PC-9 (cell line): ENCODE results near the gene PTPN23. TPM values are rescaled to one million over a fixed set of nuclear protein-coding genes. Genes with fewer than 3 reads are reported as not detected.

Experiments
- BruUV-seq: library from RNA; stranded (reverse); fragments of 400-500 nt; replicated peaks from 2 replicates; lab custom pipeline; 2021; lab: Mats Ljungman, UMichigan
- CTCF ChIA-PET: fragments of 300-600 bp; sonication (Branson Sonifier 250); formaldehyde crosslinking; loops from one replicate; lab custom pipeline; 2022; ENCODE audit warnings: antibody characterized with exemption; lab: Charles Lee
- POLR2A ChIA-PET: fragments of 300-600 bp; sonication (Branson Sonifier 250); formaldehyde crosslinking; loops from one replicate; lab custom pipeline; 2022; ENCODE audit warnings: antibody characterized with exemption; ENCODE audit not compliant: unreplicated experiment; lab: Charles Lee
- DNase-seq, 2 experiments: peaks; one replicate each; pipeline versions ENCODE4 v3.0.0 to v3.0.0-alpha.2; 2015 to 2022; ENCODE audit warnings: mixed read lengths in 1 of 2
- H2AFZ ChIP-seq: fragments of 200-600 bp; sonication (generic); 2 replicates; pipeline ENCODE4 v1.8.1; 2017; ENCODE audit warnings: antibody characterized with exemption
- H3F3A ChIP-seq: fragments of 200-600 bp; sonication (generic); 2 replicates; pipeline ENCODE4 v1.8.1; 2017; ENCODE audit warnings: antibody characterized with exemption, mild to moderate bottlenecking, low read depth; ENCODE audit not compliant: insufficient read depth
- H3K27ac ChIP-seq: fragments of 200-600 bp; sonication (generic); 2 replicates; pipeline ENCODE4 v1.6.1; 2016; ENCODE audit warnings: mixed run types
- H3K27me3 ChIP-seq: fragments of 200-600 bp; sonication (generic); 2 replicates; pipeline ENCODE4 v1.6.1; 2016; ENCODE audit warnings: low read depth, mixed run types; ENCODE audit not compliant: insufficient read depth
- H3K36me3 ChIP-seq: fragments of 200-600 bp; sonication (generic); 2 replicates; pipeline ENCODE4 v1.6.1; 2016; ENCODE audit warnings: low read depth, mixed run types
- H3K4me1 ChIP-seq: fragments of 200-600 bp; sonication (generic); replicated peaks from 2 replicates; pipeline ENCODE4 v1.6.1; 2016; ENCODE audit warnings: mixed run types; ENCODE audit not compliant: insufficient read depth
- H3K4me2 ChIP-seq: fragments of 200-600 bp; sonication (generic); 2 replicates; pipeline ENCODE4 v1.6.1; 2017; ENCODE audit warnings: mixed run types
- H3K4me3 ChIP-seq: fragments of 200-600 bp; sonication (generic); 2 replicates; pipeline ENCODE4 v1.6.1; 2016; ENCODE audit warnings: mixed run types
- H3K79me2 ChIP-seq: fragments of 200-600 bp; sonication (generic); 2 replicates; pipeline ENCODE4 v1.6.1; 2017; ENCODE audit warnings: low read depth, mixed run types
- H3K9me2 ChIP-seq: fragments of 200-600 bp; sonication (generic); 2 replicates; pipeline ENCODE4 v1.8.1; 2017; ENCODE audit warnings: mild to moderate bottlenecking; ENCODE audit not compliant: insufficient read depth
- H3K9me3 ChIP-seq: fragments of 200-600 bp; sonication (generic); 2 replicates; pipeline ENCODE4 v1.8.1; 2016; ENCODE audit warnings: low read depth; ENCODE audit not compliant: insufficient read depth
- H4K20me1 ChIP-seq: fragments of 200-600 bp; sonication (generic); 2 replicates; pipeline ENCODE4 v1.8.1; 2017; ENCODE audit not compliant: insufficient read depth
- CTCF ChIP-seq: fragments of 200-600 bp; sonication (generic); conservative IDR thresholded peaks from 2 replicates; pipeline ENCODE4 v1.6.1; 2017; ENCODE audit warnings: mixed run types, antibody characterized with exemption, mild to moderate bottlenecking, moderate library complexity
- EZH2 ChIP-seq: fragments of 200-600 bp; sonication (generic); IDR thresholded peaks from 2 replicates; pipeline ENCODE4 v1.8.0; 2017; ENCODE audit warnings: antibody characterized with exemption, low read depth
- intact Hi-C: fragments of 100-400 bp; cut with micrococcal nuclease; formaldehyde crosslinking; loops from one replicate; pipeline ENCODE4 v1.10.0; 2022; ENCODE audit not compliant: unreplicated experiment
- total RNA-seq: library from RNA; stranded (reverse); gene quantifications from 2 replicates; pipeline ENCODE4 v1.2.3, GENCODE V29; 2021

PTPN23 gene
- total RNA-seq, 1 experiment from 2014 or later: 38.9 TPM

- Histone ChIP-seq H4K20me1 (no peaks in the 10 kb centered on the region), H3K4me1 (no peaks in the 10 kb centered on the region), H3K27ac (no peak overlapping the region), H3F3A (no peaks in the 10 kb centered on the region), H3K4me3 (no peak overlapping the region), H3K9me3 (no peaks in the 10 kb centered on the region), H3K79me2 (no peaks in the 10 kb centered on the region), H3K36me3 (no peaks in the 10 kb centered on the region), H3K9me2 (no peaks in the 10 kb centered on the region), H3K4me2 (no peak overlapping the region), H2AFZ (no peak overlapping the region), H3K27me3 (no peaks in the 10 kb centered on the region)
- no peak for DNase-seq
- ChIA-PET POLR2A (no interaction called here), CTCF (no interaction called here)
- intact Hi-C loops: loop anchor here (10.0 kb wide), 1 partner anchor 727 kb away; no protein-coding TSS in a partner anchor
- no TSS peak for BruUV-seq
- TF ChIP-seq EZH2: no peak
- TF ChIP-seq CTCF: no peak
Observed at GRCh38 chr3:47427866-47428265, 47.0 kb downstream of the PTPN23 start.

- Histone ChIP-seq H3K36me3 (peaks cover 4% of the 10 kb centered on the region; the same call in 1 of the 2 replicates), H2AFZ (no peak overlapping the region)
- TF ChIP-seq EZH2 (no peak), CTCF (no peak)
Observed at GRCh38 chr3:47428662-47429061, 47.8 kb downstream of the PTPN23 start.

GRCh38 chr3:47429476-47430270, 48.9 kb downstream of the PTPN23 start:
- peaks cover 12% of the 10 kb centered on the region for H3K36me3 ChIP-seq
- intact Hi-C loops: loop anchor here (10.0 kb wide), 1 partner anchor 725 kb away; no protein-coding TSS in a partner anchor
- POLR2A ChIA-PET: no interaction called here

More at GRCh38 chr3:47428662-47429061, 47.8 kb downstream of the PTPN23 start:
- no peaks in the 10 kb centered on the region for H3K79me2 ChIP-seq
- DNase-seq: no peak
- no peaks in the 10 kb centered on the region for H3K9me2 ChIP-seq
- no peak overlapping the region for H3K4me3 ChIP-seq
- intact Hi-C loops: loop anchor here (10.0 kb wide), 1 partner anchor 726 kb away; no protein-coding TSS in a partner anchor
- BruUV-seq: no TSS peak
- H3K4me2 ChIP-seq: no peak overlapping the region
- no peaks in the 10 kb centered on the region for H3F3A ChIP-seq
- no peaks in the 10 kb centered on the region for H4K20me1 ChIP-seq
- H3K4me1 ChIP-seq: peaks cover 2% of the 10 kb centered on the region; the same call in 1 of the 2 replicates
- no peaks in the 10 kb centered on the region for H3K9me3 ChIP-seq
- CTCF ChIA-PET: no interaction called here
- no peak overlapping the region for H3K27ac ChIP-seq
- H3K27me3 ChIP-seq: no peaks in the 10 kb centered on the region
- POLR2A ChIA-PET: interaction anchor here (0.6 kb wide), 1 partner anchor 329 kb away, joined by 4 read pairs; no protein-coding TSS in a partner anchor

More at GRCh38 chr3:47429476-47430270, 48.9 kb downstream of the PTPN23 start:
- no peak overlapping the region for H3K4me3 ChIP-seq
- BruUV-seq: no TSS peak
- no peaks in the 10 kb centered on the region for H3K9me3 ChIP-seq
- H3F3A ChIP-seq: no peaks in the 10 kb centered on the region
- H3K4me2 ChIP-seq: no peak overlapping the region
- no peaks in the 10 kb centered on the region for H3K79me2 ChIP-seq
- DNase-seq: no peak
- H2AFZ ChIP-seq: no peak overlapping the region
- H3K27ac ChIP-seq: no peak overlapping the region
- no peaks in the 10 kb centered on the region for H3K9me2 ChIP-seq
- no peaks in the 10 kb centered on the region for H3K27me3 ChIP-seq
- CTCF ChIA-PET: no interaction called here
- peaks cover 9% of the 10 kb centered on the region for H3K4me1 ChIP-seq
- TF ChIP-seq CTCF (no peak), EZH2 (no peak)
- no peaks in the 10 kb centered on the region for H4K20me1 ChIP-seq
